RWPE1 (cell line): ENCODE results near the gene RNF157.
A peak's percentile ranks its signal among the peaks of the same experiment; 100 is the strongest.

Experiments used
- CTCF ChIA-PET: fragments of 350-600 bp; sonication (Branson Sonifier 250); formaldehyde crosslinking; extraction: SDS; loops from one replicate; lab custom pipeline; 2021; lab: Yijun Ruan, JAX
- POLR2A ChIA-PET: fragments of 400-600 bp; formaldehyde crosslinking; extraction: SDS; loops from one replicate; lab custom pipeline; 2020; ENCODE audit warnings: antibody characterized with exemption; ENCODE audit not compliant: low non-redundant PET; lab: Yijun Ruan, JAX
- DNase-seq: peaks from one replicate; pipeline ENCODE4 v3.0.0; 2012; ENCODE audit warnings: low spot score
- H3K27ac ChIP-seq: fragments of 450-650 bp; 2 replicates; pipeline ENCODE4 v1.5.1; 2017
- TF ChIP-seq, protein P1 (sequence below): fragments of 450-650 bp; conservative IDR thresholded peaks from 2 replicates; pipeline ENCODE4 v1.5.1; 2017; ENCODE audit warnings: low read depth, mild to moderate bottlenecking

RNF157 gene

DNA sequence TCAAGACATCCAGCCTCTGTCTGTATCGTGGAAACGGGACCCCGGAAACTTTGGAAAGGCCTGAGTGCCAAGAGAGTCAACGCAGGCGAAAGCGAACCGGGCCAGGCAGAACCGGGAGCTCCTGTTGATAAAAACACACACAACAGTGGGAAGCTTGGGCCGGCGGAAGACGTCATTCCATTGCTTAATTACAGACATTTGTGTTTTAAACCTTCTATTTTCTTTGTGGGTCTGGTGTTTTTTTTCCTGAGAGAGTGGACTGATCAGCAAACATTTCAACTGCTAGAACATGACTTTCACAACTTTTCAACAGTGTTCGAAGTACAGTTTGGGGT is 878 bp upstream of the RNF157 start:
- ChIA-PET CTCF (interaction anchor here (0.8 to 1.3 kb wide), 2 partner anchors 24 to 39 kb away, joined by 4 read pairs; partner anchors contain the start of gene UBALD2), POLR2A (no interaction called here)
- TF ChIP-seq, protein P1, sequence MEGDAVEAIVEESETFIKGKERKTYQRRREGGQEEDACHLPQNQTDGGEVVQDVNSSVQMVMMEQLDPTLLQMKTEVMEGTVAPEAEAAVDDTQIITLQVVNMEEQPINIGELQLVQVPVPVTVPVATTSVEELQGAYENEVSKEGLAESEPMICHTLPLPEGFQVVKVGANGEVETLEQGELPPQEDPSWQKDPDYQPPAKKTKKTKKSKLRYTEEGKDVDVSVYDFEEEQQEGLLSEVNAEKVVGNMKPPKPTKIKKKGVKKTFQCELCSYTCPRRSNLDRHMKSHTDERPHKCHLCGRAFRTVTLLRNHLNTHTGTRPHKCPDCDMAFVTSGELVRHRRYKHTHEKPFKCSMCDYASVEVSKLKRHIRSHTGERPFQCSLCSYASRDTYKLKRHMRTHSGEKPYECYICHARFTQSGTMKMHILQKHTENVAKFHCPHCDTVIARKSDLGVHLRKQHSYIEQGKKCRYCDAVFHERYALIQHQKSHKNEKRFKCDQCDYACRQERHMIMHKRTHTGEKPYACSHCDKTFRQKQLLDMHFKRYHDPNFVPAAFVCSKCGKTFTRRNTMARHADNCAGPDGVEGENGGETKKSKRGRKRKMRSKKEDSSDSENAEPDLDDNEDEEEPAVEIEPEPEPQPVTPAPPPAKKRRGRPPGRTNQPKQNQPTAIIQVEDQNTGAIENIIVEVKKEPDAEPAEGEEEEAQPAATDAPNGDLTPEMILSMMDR: no peak
- DNase-seq: no peak
- peak overlapping the region; percentile 0; the same call in 1 of the 2 replicates for H3K27ac ChIP-seq

DNA sequence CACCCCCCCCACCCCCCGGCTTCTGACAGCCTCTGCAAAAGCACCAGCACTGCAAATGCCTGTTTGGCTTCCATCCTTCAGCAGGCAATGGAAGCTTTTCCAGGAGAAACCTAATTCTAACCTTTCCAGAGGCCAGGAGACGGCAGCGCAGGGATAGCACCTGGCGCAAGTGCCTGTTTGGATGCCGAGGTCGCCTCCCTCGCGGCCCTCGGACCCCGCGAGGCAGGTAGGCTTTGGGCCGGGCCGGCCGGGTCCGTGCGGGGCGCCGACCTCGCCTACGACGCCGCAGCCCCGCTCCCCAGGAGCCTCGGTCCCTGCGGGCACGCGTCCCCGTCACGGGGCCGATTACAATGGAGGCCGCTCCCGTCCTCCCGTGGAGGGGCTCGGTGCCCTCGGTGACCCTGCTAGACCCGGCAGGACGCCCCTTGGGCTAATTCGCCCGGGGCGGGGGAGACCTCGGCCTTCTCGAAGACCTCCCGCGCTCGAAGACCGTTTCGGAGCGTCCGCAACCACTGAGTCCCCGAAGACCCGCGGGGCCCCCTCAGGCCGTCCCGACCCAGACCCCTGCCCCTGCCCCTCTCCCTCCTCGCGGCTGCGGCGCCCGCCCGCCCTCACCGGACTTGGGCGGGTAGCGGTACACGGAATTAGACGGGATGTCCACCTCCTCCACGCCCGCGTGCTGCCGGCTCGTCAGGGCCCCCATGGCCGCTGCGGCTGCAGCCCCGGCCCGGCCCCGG is 587 bp downstream of the RNF157 start:
- POLR2A ChIA-PET: no interaction called here
- TF ChIP-seq, protein P1: no peak
- 0 out of 2 replicates have a peak overlapping the region, but pooled peaks have one; percentile 11 for H3K27ac ChIP-seq
- CTCF ChIA-PET: no interaction called here
- DNase-seq: no peak

DNA sequence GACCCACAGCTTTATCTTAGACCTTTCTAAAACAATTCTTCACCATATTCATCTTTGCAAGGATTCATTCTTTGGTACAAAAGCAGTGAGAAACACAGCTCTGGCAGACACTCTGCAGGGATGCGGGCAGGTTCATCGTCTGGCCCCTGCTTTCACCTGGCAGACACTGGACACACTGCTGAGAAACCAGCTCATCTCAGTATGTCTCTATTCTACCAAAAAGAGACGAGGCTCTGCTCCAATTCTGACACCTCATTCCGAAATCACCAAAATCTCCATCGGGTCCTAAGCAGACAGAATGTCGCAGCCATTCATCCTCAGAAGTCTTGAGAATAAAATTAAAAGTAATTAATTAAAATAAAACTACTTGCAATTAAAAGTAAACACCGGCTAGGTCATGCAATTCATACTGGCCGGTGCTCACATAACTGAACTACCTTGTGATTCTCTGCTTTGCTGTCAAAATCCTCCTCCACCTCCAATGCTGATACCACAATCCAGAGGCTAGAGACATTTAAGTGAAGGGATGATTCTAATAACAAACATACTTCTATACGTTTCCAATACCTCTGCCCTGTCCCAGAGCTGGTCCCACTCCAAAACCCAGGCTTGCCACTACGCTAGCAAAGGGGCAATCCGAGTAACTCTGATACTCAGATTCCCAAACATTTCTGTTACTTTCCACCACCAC is 1.3 kb downstream of the RNF157 start:
- no peak for DNase-seq
- ChIA-PET POLR2A (no interaction called here), CTCF (interaction anchor here (0.7 to 1.3 kb wide), 2 partner anchors 40 to 156 kb away, joined by 3 read pairs; no protein-coding TSS in a partner anchor)
- 0 out of 2 replicates have a peak overlapping the region, but pooled peaks have one; percentile 11 for H3K27ac ChIP-seq
- TF ChIP-seq, protein P1: no peak

DNA sequence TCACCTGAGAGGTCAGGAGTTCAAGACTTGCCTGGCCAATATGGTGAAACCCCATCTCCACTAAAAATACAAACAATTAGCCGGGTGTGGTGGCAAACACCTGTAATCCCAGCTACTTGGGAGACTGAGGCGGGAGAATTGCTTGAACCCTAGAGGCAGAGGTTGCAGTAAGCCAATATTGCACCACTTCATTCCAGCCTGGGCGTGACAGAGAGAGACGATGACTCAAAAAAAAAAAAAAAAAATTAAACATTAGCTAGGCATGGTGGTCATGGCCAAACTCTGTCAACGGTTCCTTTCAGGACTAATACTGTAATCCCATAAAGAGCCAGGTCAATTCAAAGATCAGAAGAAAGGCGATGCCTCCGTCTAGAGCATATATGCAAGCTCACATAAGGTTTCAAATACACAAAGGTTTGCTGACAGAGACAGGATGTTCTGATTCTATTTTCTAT is 2.4 kb downstream of the RNF157 start:
- TF ChIP-seq, protein P1: no peak
- ChIA-PET POLR2A (interaction anchor here (0.7 to 0.8 kb wide), 2 partner anchors 27 to 43 kb away, joined by 3 to 6 read pairs; no protein-coding TSS in a partner anchor), CTCF (interaction anchor here (0.7 to 1.3 kb wide), 3 partner anchors 33 to 670 kb away, joined by 3 to 4 read pairs (median 3); no protein-coding TSS in a partner anchor)
- no peak for DNase-seq
- no peak overlapping the region for H3K27ac ChIP-seq

DNA sequence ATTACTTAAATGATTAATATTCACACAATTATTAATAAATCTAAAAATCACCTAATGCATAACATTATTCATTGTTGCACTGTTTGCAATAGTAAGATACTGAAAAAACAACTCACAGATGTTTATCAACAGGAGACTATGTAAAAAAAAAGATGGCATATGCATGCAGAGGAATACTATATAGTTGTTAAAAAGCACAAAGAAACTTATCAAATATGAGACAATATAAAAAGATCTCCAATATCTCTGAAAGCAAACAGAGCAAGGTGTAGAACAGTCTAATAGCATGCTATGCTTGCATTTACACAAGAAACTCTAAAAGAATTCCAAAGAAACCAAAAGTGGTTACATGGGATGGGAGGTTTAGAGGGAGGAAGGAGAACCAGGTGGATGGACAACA is 3.7 kb downstream of the RNF157 start:
- ChIA-PET POLR2A (no interaction called here), CTCF (no interaction called here)
- TF ChIP-seq, protein P1: no peak
- DNase-seq: no peak
- no peak overlapping the region for H3K27ac ChIP-seq

DNA sequence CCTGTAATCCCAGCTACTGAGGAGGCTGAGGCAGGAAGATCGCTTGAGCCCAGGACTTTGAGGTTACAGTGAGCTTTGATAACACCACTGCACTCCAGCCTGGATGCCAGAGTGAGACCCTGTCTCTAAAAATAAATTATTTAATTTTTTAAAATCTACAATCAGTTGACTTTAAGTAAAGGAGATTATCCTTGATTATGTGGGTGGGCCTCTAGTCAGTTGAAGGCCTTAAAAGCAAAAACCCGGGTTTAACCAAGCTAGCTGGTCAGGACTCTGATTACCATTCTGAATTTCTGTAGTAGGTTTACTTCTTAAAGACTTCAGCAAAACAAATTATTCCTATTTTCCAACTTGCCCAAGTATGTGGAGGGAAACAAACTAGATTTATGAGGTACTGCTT is 4.4 kb downstream of the RNF157 start:
- no peak for DNase-seq
- ChIA-PET CTCF (interaction anchor here (0.6 to 0.7 kb wide), 3 partner anchors 19 to 42 kb away, joined by 3 read pairs; no protein-coding TSS in a partner anchor), POLR2A (no interaction called here)
- H3K27ac ChIP-seq: no peak overlapping the region
- TF ChIP-seq, protein P1: no peak
